A549 (cell line): ENCODE data around the gene STN1. TPM values are rescaled to one million over a fixed set of nuclear protein-coding genes. Genes with fewer than 3 reads are reported as not detected.

ENCODE experiments used
- ATAC-seq, 2 experiments: fragments of 200-7000 bp in 1 of 2; fragments of >200 bp in 1 of 2; cut with Nextera tagmentation in 1 of 2; cut with Tn5 transposase in 1 of 2; 3 replicates each; pipeline versions ENCODE4 v1.8.0 to v1.9.1; 2018 to 2020; ENCODE audit warnings: mild to moderate bottlenecking in 1 of 2, moderate library complexity in 1 of 2
- CTCF ChIA-PET: fragments of 300-600 bp; sonication (Branson Sonifier 250); formaldehyde crosslinking; extraction: SDS; loops from one replicate; lab custom pipeline; 2021; ENCODE audit warnings: antibody characterized with exemption, inconsistent platforms; lab: Yijun Ruan, JAX
- POLR2A ChIA-PET: fragments of 350-600 bp; formaldehyde crosslinking; extraction: SDS; loops from one replicate; lab custom pipeline; 2021; ENCODE audit warnings: antibody characterized with exemption, inconsistent platforms; lab: Yijun Ruan, JAX
- DNase-seq, 2 experiments: peaks; one replicate each; pipeline versions ENCODE4 v3.0.0 to v3.0.0-alpha.2; 2011 to 2016; ENCODE audit warnings: low read depth in 1 of 2, low spot score in 1 of 2
- FAIRE-seq: peaks from 2 replicates; lab custom pipeline; 2011; peaks lifted over from hg19 to GRCh38; lab: Jason Lieb, UNC
- H3K27ac ChIP-seq, 2 experiments: fragments of >200 bp; sonication (Bioruptor Twin); formaldehyde crosslinking; 3 replicates each; pipeline ENCODE4 v1.5.1; 2016 to 2017
- H3K4me1 ChIP-seq: fragments of >200 bp; sonication (Bioruptor Twin); formaldehyde crosslinking; 3 replicates; pipeline ENCODE4 v1.6.1; 2016
- H3K4me2 ChIP-seq: fragments of >200 bp; sonication (Bioruptor Twin); formaldehyde crosslinking; 3 replicates; pipeline ENCODE4 v1.6.1; 2016
- H3K4me3 ChIP-seq: fragments of >200 bp; sonication (Bioruptor Twin); formaldehyde crosslinking; 3 replicates; pipeline ENCODE4 v1.5.1; 2016
- H3K9me3 ChIP-seq: fragments of >200 bp; sonication (Bioruptor Twin); formaldehyde crosslinking; 3 replicates; pipeline ENCODE4 v1.6.1; 2016
- CBX2 ChIP-seq: fragments of 200-600 bp; sonication (generic); IDR thresholded peaks from 2 replicates; pipeline ENCODE4 v1.6.1; 2016; ENCODE audit warnings: low read depth, mild to moderate bottlenecking, borderline replicate concordance
- CEBPB ChIP-seq, 2 experiments: fragments of >200 bp in 1 of 2; sonication (Bioruptor Twin) in 1 of 2; formaldehyde crosslinking in 1 of 2; IDR thresholded peaks; 2 replicates each; pipeline ENCODE4 v1.6.1; 2012 to 2016
- ESRRA ChIP-seq: fragments of 150-350 bp; IDR thresholded peaks from 2 replicates; pipeline ENCODE4 v1.6.1; 2014; ENCODE audit warnings: mild to moderate bottlenecking, low read length, borderline replicate concordance
- FOXS1 ChIP-seq: fragments of 250-450 bp; sonication (Bioruptor Pico); IDR thresholded peaks from 2 replicates; pipeline ENCODE4 v1.5.0; 2020; ENCODE audit warnings: mild to moderate bottlenecking, moderate library complexity
- GATA3 ChIP-seq: IDR thresholded peaks from 2 replicates; pipeline ENCODE4 v1.6.1; 2012; ENCODE audit warnings: borderline replicate concordance
- HOXA7 ChIP-seq: fragments of 250-450 bp; sonication (Bioruptor Pico); IDR thresholded peaks from 2 replicates; pipeline ENCODE4 v1.5.0; 2020; ENCODE audit warnings: mild to moderate bottlenecking, moderate library complexity
- HOXB5 ChIP-seq: fragments of 250-450 bp; sonication (Bioruptor Pico); IDR thresholded peaks from 2 replicates; pipeline ENCODE4 v1.5.0; 2020; ENCODE audit warnings: mild to moderate bottlenecking, moderate library complexity
- KDM1A ChIP-seq: fragments of 200-600 bp; sonication (generic); IDR thresholded peaks from 2 replicates; pipeline ENCODE4 v1.6.1; 2016; ENCODE audit warnings: low read depth, mild to moderate bottlenecking
- NFE2L2 ChIP-seq: fragments of 150-350 bp; conservative IDR thresholded peaks from 2 replicates; pipeline ENCODE4 v1.6.1; 2014; ENCODE audit warnings: low read length
- RARB ChIP-seq: fragments of 250-450 bp; sonication (Bioruptor Pico); IDR thresholded peaks from 2 replicates; pipeline ENCODE4 v1.8.0; 2021; ENCODE audit warnings: mild to moderate bottlenecking, moderate library complexity
- RCOR1 ChIP-seq: fragments of 150-350 bp; IDR thresholded peaks from 2 replicates; pipeline ENCODE4 v1.6.1; 2014; ENCODE audit warnings: antibody characterized with exemption, low read length, low read depth
- SMC3 ChIP-seq: fragments of >200 bp; sonication (Bioruptor Twin); formaldehyde crosslinking; IDR thresholded peaks from 3 replicates; pipeline ENCODE4 v1.6.1; 2018; ENCODE audit warnings: inconsistent platforms
- TP53 ChIP-seq: fragments of 250-450 bp; sonication (Bioruptor Pico); IDR thresholded peaks from 2 replicates; pipeline ENCODE4 v1.5.0; 2021; ENCODE audit warnings: mild to moderate bottlenecking, moderate library complexity
- ZC3H11A ChIP-seq: fragments of 450-650 bp; IDR thresholded peaks from 2 replicates; pipeline ENCODE4 v1.6.1; 2014; ENCODE audit warnings: antibody characterized with exemption, mild to moderate bottlenecking
- ZFP36 ChIP-seq: fragments of 450-650 bp; IDR thresholded peaks from 2 replicates; pipeline ENCODE4 v1.6.1; 2014; ENCODE audit warnings: borderline replicate concordance; ENCODE audit not compliant: partially characterized antibody
- ZNF302 ChIP-seq: fragments of 250-450 bp; sonication (Bioruptor Pico); IDR thresholded peaks from 2 replicates; pipeline ENCODE4 v1.9.0; 2021; ENCODE audit warnings: inconsistent platforms, mild to moderate bottlenecking, moderate library complexity
- WGBS: methylation state at CpG from one replicate; pipeline ENCODE4 v1.1.6; 2017; ENCODE audit errors: missing lambda C conversion rate; 5-methylcytosine and 5-hydroxymethylcytosine counted together
- polyA plus RNA-seq, 4 experiments: library from polyadenylated mRNA; depleted of rRNA in 3 of 4; stranded (reverse); fragments of >200 nt; fragmentation: RNase III in 1 of 4; extraction: RNeasy Plus Mini Kit Qiagen cat#74134 plus additional on column Dnase treatment in 1 of 4; gene quantifications; 2 replicates in 3 of 4; 3 replicates in 1 of 4; pipeline ENCODE4 v1.2.3, GENCODE V29; 2011 to 2017
- TF ChIP-seq, protein P1 (sequence below): IDR thresholded peaks from 2 replicates; pipeline ENCODE4 v1.6.1; 2012
- TF ChIP-seq, protein P2 (sequence below): fragments of 150-350 bp; IDR thresholded peaks from 2 replicates; pipeline ENCODE4 v1.6.1; 2014; ENCODE audit warnings: low read depth, mild to moderate bottlenecking, low read length
- TF ChIP-seq, protein P3 (sequence below): fragments of 200-600 bp; sonication (generic); IDR thresholded peaks from 2 replicates; pipeline ENCODE4 v1.6.1; 2016; ENCODE audit warnings: antibody characterized with exemption, mild to moderate bottlenecking, moderate library complexity
- TF ChIP-seq, protein P4 (sequence below): fragments of 250-450 bp; sonication (Bioruptor Pico); IDR thresholded peaks from 2 replicates; pipeline ENCODE4 v1.5.0; 2021; ENCODE audit warnings: mild to moderate bottlenecking, moderate library complexity, borderline replicate concordance

STN1 gene
- polyA plus RNA-seq, 2 of the 4 experiments (the other 2 are of a cell fraction) = 17.1 to 34.5 TPM

DNA sequence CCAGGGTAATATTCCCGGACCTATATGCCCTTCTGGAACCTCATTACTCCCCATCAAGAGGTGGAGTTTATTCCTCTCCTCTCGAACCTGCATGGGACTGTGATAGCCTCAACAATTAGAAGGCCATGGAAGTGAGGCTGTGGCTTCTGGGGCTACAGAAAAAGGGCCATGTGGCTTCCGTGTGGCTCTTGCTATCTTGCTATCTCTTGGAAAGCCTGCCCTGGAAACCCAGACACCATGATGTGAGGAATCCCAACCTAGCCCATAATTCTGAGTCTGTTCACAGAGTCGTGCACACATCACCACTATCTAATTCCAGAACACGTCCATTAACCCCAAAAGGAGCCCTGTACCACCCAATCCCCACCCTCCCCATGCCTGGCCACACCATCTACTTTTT, 41.8 kb downstream of the STN1 start:
- Histone ChIP-seq H3K27ac (no peak overlapping the region), H3K4me1 (peaks cover 7% of the 10 kb centered on the region; the same call in 2 of the 3 replicates), H3K4me2 (no peak overlapping the region), H3K4me3 (no peak overlapping the region), H3K9me3 (no peaks in the 10 kb centered on the region)
- WGBS = 82% methylated on average over 5 of the region's 5 CpGs
- no peak for TF ChIP-seq KDM1A
- no peak for TF ChIP-seq ZNF302
- TF ChIP-seq, protein P1, sequence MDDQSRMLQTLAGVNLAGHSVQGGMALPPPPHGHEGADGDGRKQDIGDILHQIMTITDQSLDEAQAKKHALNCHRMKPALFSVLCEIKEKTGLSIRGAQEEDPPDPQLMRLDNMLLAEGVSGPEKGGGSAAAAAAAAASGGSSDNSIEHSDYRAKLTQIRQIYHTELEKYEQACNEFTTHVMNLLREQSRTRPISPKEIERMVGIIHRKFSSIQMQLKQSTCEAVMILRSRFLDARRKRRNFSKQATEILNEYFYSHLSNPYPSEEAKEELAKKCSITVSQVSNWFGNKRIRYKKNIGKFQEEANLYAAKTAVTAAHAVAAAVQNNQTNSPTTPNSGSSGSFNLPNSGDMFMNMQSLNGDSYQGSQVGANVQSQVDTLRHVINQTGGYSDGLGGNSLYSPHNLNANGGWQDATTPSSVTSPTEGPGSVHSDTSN = no peak
- no peak for TF ChIP-seq GATA3
- no peak for TF ChIP-seq FOXS1
- no peak for TF ChIP-seq HOXA7 (CRISPR knock-in tag)
- TF ChIP-seq TP53 (CRISPR knock-in tag) = no peak
- TF ChIP-seq RCOR1 = no peak
- no peak for TF ChIP-seq ZFP36
- no peak for TF ChIP-seq NFE2L2
- TF ChIP-seq CEBPB (IDR thresholded peaks at IDR 0.05) = no peak
- TF ChIP-seq, protein P2, sequence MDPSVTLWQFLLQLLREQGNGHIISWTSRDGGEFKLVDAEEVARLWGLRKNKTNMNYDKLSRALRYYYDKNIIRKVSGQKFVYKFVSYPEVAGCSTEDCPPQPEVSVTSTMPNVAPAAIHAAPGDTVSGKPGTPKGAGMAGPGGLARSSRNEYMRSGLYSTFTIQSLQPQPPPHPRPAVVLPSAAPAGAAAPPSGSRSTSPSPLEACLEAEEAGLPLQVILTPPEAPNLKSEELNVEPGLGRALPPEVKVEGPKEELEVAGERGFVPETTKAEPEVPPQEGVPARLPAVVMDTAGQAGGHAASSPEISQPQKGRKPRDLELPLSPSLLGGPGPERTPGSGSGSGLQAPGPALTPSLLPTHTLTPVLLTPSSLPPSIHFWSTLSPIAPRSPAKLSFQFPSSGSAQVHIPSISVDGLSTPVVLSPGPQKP = no peak
- no peak for TF ChIP-seq HOXB5
- TF ChIP-seq, protein P3, sequence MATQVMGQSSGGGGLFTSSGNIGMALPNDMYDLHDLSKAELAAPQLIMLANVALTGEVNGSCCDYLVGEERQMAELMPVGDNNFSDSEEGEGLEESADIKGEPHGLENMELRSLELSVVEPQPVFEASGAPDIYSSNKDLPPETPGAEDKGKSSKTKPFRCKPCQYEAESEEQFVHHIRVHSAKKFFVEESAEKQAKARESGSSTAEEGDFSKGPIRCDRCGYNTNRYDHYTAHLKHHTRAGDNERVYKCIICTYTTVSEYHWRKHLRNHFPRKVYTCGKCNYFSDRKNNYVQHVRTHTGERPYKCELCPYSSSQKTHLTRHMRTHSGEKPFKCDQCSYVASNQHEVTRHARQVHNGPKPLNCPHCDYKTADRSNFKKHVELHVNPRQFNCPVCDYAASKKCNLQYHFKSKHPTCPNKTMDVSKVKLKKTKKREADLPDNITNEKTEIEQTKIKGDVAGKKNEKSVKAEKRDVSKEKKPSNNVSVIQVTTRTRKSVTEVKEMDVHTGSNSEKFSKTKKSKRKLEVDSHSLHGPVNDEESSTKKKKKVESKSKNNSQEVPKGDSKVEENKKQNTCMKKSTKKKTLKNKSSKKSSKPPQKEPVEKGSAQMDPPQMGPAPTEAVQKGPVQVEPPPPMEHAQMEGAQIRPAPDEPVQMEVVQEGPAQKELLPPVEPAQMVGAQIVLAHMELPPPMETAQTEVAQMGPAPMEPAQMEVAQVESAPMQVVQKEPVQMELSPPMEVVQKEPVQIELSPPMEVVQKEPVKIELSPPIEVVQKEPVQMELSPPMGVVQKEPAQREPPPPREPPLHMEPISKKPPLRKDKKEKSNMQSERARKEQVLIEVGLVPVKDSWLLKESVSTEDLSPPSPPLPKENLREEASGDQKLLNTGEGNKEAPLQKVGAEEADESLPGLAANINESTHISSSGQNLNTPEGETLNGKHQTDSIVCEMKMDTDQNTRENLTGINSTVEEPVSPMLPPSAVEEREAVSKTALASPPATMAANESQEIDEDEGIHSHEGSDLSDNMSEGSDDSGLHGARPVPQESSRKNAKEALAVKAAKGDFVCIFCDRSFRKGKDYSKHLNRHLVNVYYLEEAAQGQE = no peak
- TF ChIP-seq CBX2 = no peak
- no peak for TF ChIP-seq SMC3
- no peak for TF ChIP-seq ZC3H11A
- TF ChIP-seq, protein P4, sequence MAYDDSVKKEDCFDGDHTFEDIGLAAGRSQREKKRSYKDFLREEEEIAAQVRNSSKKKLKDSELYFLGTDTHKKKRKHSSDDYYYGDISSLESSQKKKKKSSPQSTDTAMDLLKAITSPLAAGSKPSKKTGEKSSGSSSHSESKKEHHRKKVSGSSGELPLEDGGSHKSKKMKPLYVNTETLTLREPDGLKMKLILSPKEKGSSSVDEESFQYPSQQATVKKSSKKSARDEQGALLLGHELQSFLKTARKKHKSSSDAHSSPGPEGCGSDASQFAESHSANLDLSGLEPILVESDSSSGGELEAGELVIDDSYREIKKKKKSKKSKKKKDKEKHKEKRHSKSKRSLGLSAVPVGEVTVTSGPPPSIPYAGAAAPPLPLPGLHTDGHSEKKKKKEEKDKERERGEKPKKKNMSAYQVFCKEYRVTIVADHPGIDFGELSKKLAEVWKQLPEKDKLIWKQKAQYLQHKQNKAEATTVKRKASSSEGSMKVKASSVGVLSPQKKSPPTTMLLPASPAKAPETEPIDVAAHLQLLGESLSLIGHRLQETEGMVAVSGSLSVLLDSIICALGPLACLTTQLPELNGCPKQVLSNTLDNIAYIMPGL (CRISPR knock-in tag) = no peak
- no peak for TF ChIP-seq ESRRA
- ChIA-PET POLR2A (no interaction called here), CTCF (interaction anchor here (1.3 to 5.9 kb wide), 4 partner anchors 9 to 163 kb away, joined by 4 to 32 read pairs (median 16); no protein-coding TSS in a partner anchor)
- DNase-seq = no peak
- FAIRE-seq = no peak
- no peak for ATAC-seq

DNA sequence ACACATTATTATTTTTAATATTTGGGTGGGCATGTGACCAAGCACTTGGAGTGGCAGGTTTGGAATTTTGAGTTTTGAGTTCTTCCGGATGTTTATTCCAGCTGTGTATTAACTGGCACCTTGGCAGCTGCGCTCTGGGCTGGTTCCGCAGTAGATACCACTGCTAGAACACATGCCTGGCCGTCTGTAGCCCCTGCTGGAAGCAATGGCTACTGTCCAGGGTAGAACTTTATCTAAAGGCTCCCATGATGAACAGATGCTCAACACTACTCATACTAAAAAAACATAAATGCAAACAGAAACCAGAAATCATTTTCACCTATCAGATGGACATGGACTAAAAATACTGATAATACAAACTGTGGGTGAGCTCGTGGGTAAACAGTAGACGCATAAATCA, 43.3 kb downstream of the STN1 start:
- no peak overlapping the region for H3K4me3 ChIP-seq
- CTCF ChIA-PET = interaction anchor here (0.7 to 5.9 kb wide), 7 partner anchors 10 to 177 kb away, joined by 3 to 32 read pairs (median 4); partner anchors contain the start of gene SH3PXD2A
- WGBS = 84% methylated on average over 6 of the region's 6 CpGs

More for the DNA sequence above, 43.3 kb downstream of the STN1 start:
- no peak for FAIRE-seq
- Histone ChIP-seq H3K4me1 (peaks cover 15% of the 10 kb centered on the region; the same call in 2 of the 3 replicates), H3K9me3 (no peaks in the 10 kb centered on the region), H3K4me2 (no peak overlapping the region)
- no peak for TF ChIP-seq RARB (CRISPR knock-in tag)
- TF ChIP-seq, all 56 proteins: peak for 0
- no peak for DNase-seq
- no peak for ATAC-seq
- no peak overlapping the region for H3K27ac ChIP-seq
- POLR2A ChIA-PET = no interaction called here
